ENCODE measurements around the gene KCTD15.

KCTD15 gene

GRCh38 chr19:33771384-33772101 is 25.1 kb upstream of the KCTD15 start:
- peak; percentile 17 to 48 for DNase-seq (ENCODE audit: low read depth in 2 of 2)

GRCh38 chr19:33772102-33772857 is 24.4 kb upstream of the KCTD15 start:
- no peak for DNase-seq (ENCODE audit: low read depth in 2 of 2)

GRCh38 chr19:33772858-33773180 is 23.9 kb upstream of the KCTD15 start:
- no peak for DNase-seq (ENCODE audit: low read depth in 2 of 2)

GRCh38 chr19:33773704-33774624 is 22.7 kb upstream of the KCTD15 start:
- DNase-seq (ENCODE audit: low read depth in 2 of 2), result no peak

- no peak for DNase-seq (ENCODE audit: low read depth in 2 of 2)
Measured at GRCh38 chr19:33774751-33775150, 21.9 kb upstream of the KCTD15 start.

- no peak for DNase-seq (ENCODE audit: low read depth in 2 of 2)
Measured at GRCh38 chr19:33775731-33776487, 20.8 kb upstream of the KCTD15 start.

- DNase-seq (ENCODE audit: low read depth in 2 of 2), result no peak
Measured at GRCh38 chr19:33777351-33777750, 19.3 kb upstream of the KCTD15 start.

- no peak for DNase-seq (ENCODE audit: low read depth in 2 of 2)
Measured at GRCh38 chr19:33777753-33778088, 18.9 kb upstream of the KCTD15 start.

GRCh38 chr19:33778089-33778791 is 18.4 kb upstream of the KCTD15 start:
- peak; percentile 68 to 84 for DNase-seq (ENCODE audit: low read depth in 2 of 2)

- no peak for DNase-seq (ENCODE audit: low read depth in 2 of 2)
Measured at GRCh38 chr19:33779849-33780248, 16.8 kb upstream of the KCTD15 start.

GRCh38 chr19:33780251-33780650 is 16.4 kb upstream of the KCTD15 start:
- no peak for DNase-seq (ENCODE audit: low read depth in 2 of 2)

- no peak for DNase-seq (ENCODE audit: low read depth in 2 of 2)
Measured at GRCh38 chr19:33780746-33781145, 15.9 kb upstream of the KCTD15 start.

- no peak for DNase-seq (ENCODE audit: low read depth in 2 of 2)
Measured at GRCh38 chr19:33781415-33781935, 15.2 kb upstream of the KCTD15 start.

- no peak for DNase-seq (ENCODE audit: low read depth in 2 of 2)
Measured at GRCh38 chr19:33781996-33782395, 14.7 kb upstream of the KCTD15 start.

GRCh38 chr19:33784432-33784831 is 12.2 kb upstream of the KCTD15 start:
- DNase-seq (ENCODE audit: low read depth in 2 of 2), result no peak

GRCh38 chr19:33785795-33786194 is 10.9 kb upstream of the KCTD15 start:
- DNase-seq (ENCODE audit: low read depth in 2 of 2), result no peak

- no peak for DNase-seq (ENCODE audit: low read depth in 2 of 2)
Measured at GRCh38 chr19:33788676-33789075, 8.0 kb upstream of the KCTD15 start.

- no peak for DNase-seq (ENCODE audit: low read depth in 2 of 2)
Measured at GRCh38 chr19:33789344-33789743, 7.3 kb upstream of the KCTD15 start.

- no peak for DNase-seq (ENCODE audit: low read depth in 2 of 2)
Measured at GRCh38 chr19:33794683-33795369, 1.8 kb upstream of the KCTD15 start.
